Right cardiac atrium (tissue), 5 donors: ENCODE results near the gene SLIT3. TPM values are rescaled to one million over a fixed set of nuclear protein-coding genes. Genes with fewer than 3 reads are reported as not detected.
A peak's percentile ranks its signal among the peaks of the same experiment; 100 is the strongest.
"Not testable (repeated sequence)": the region's sequence is repeated elsewhere in the genome, so short reads cannot be mapped to it uniquely, and the experiment has no call there.

Experiments
- ATAC-seq, 2 donors: fragments of 200-7000 bp; cut with Tn5 transposase; one replicate each; pipeline versions ENCODE4 v1.8.0 to v1.9.1; 2020; ENCODE audit warnings: moderate library complexity in 2 of 2, mild to moderate bottlenecking in 1 of 2
- DNase-seq, 3 donors: peaks; one replicate each; pipeline ENCODE4 v3.0.0-alpha.2; 2020
- H3K27ac ChIP-seq: one replicate; pipeline ENCODE4 v1.5.1; 2013; ENCODE audit warnings: mild to moderate bottlenecking, low read length, control low read depth, moderate library complexity
- H3K27me3 ChIP-seq: one replicate; pipeline ENCODE4 v1.6.1; 2013; ENCODE audit not compliant: control insufficient read depth, insufficient read depth
- H3K4me1 ChIP-seq: one replicate; pipeline ENCODE4 v1.6.1; 2013; ENCODE audit warnings: low read length; ENCODE audit not compliant: control insufficient read depth, insufficient read depth
- H3K4me3 ChIP-seq: one replicate; pipeline ENCODE4 v1.5.1; 2013; ENCODE audit warnings: low read length, control low read depth
- H3K9me3 ChIP-seq: one replicate; pipeline ENCODE4 v1.6.1; 2013; ENCODE audit warnings: low read length; ENCODE audit not compliant: control insufficient read depth
- WGBS: extraction: QIAGEN DNeasy Blood & Tissue Kit; methylation state at CpG from one replicate; pipeline ENCODE4 v1.1.7; 2013; 5-methylcytosine and 5-hydroxymethylcytosine counted together
- intact Hi-C, 4 donors: fragments of 100-400 bp; cut with DNase I; formaldehyde crosslinking; loops; one replicate each; pipeline versions ENCODE4 v1.11.0 to v1.14.0; 2022 to 2023
- polyA plus RNA-seq: library from polyadenylated mRNA; stranded (reverse); fragments of 200-250 nt; gene quantifications from one replicate; pipeline ENCODE4 v1.2.3, GENCODE V29; 2013
- total RNA-seq, 4 donors: library from RNA; stranded (reverse); fragmentation: NEBNext Ultra II Directional; extraction: Animal tissue kit (Norgen Biotek cat#: 25700); gene quantifications; one replicate each; pipeline ENCODE4 v1.2.1, GENCODE V29; 2021
- donor health status: healthy with polysubstance abuse.
- donor health status: DM: no; HTN: yes; CAD: no.
- donor health status: DM: no; HTN: no; CAD: no.
- donor health status: DM: no; HTN: yes; CAD: no; lungs with severe emphysema.
- donor health status: DM: yes; HTN: yes; CAD: no.

The SLIT3 gene
- total and polyA plus RNA-seq, 5 donors: 32.9 to 188 (median 109) TPM

GRCh38 chr5:169148138-169148740 lies 152.7 kb downstream of the SLIT3 start:
- Histone ChIP-seq H3K9me3 (no peaks in the 10 kb centered on the region), H3K27ac (no peak overlapping the region), H3K4me3 (no peak overlapping the region), H3K27me3 (no peaks in the 10 kb centered on the region), H3K4me1 (peaks cover 1% of the 10 kb centered on the region)
- 70% methylated on average over 10 of the region's 10 CpGs for WGBS
- DNase-seq (no peak), ATAC-seq (no peak)
- intact Hi-C loops: no loop called here

GRCh38 chr5:169147534-169147933 lies 153.4 kb downstream of the SLIT3 start:
- H3K27ac ChIP-seq: no peak overlapping the region
- H3K27me3 ChIP-seq: no peaks in the 10 kb centered on the region
- no peaks in the 10 kb centered on the region for H3K9me3 ChIP-seq
- no peak overlapping the region for H3K4me3 ChIP-seq
- WGBS: 67% methylated on average over 4 of the region's 4 CpGs
- no peak for DNase-seq
- H3K4me1 ChIP-seq: no peaks in the 10 kb centered on the region
- peak in 1 of 2 donors; percentile 44 for ATAC-seq
- intact Hi-C loops: no loop called here

- H3K27ac ChIP-seq: no peak overlapping the region
- peak in 1 of 2 donors; percentile 54 for ATAC-seq
- H3K4me1 ChIP-seq: no peaks in the 10 kb centered on the region
- WGBS: 63% methylated on average over 8 of the region's 8 CpGs
- no peaks in the 10 kb centered on the region for H3K9me3 ChIP-seq
- H3K27me3 ChIP-seq: no peaks in the 10 kb centered on the region
- intact Hi-C loops: no loop called here
- DNase-seq: peak in 1 of 3 donors; percentile 49
- no peak overlapping the region for H3K4me3 ChIP-seq
These were observed 154.8 kb downstream of the SLIT3 start for GRCh38 chr5:169146158-169146557.

GRCh38 chr5:169142264-169142970 lies 158.5 kb downstream of the SLIT3 start:
- 40% methylated on average over 3 of the region's 3 CpGs for WGBS
- ATAC-seq: peak; percentile 64 to 78
- intact Hi-C loops: no loop called here

GRCh38 chr5:169140215-169140614 lies 160.7 kb downstream of the SLIT3 start:
- ATAC-seq, intact Hi-C loops, DNase-seq, H3K27me3 ChIP-seq, H3K4me3 ChIP-seq, H3K4me1 ChIP-seq, H3K27ac ChIP-seq, H3K9me3 ChIP-seq: not testable (repeated sequence)
- 92% methylated on average over 9 of the region's 9 CpGs for WGBS

More at GRCh38 chr5:169142264-169142970, 158.5 kb downstream of the SLIT3 start:
- H3K27ac ChIP-seq: no peak overlapping the region
- no peaks in the 10 kb centered on the region for H3K27me3 ChIP-seq
- no peaks in the 10 kb centered on the region for H3K9me3 ChIP-seq
- peaks cover 3% of the 10 kb centered on the region for H3K4me1 ChIP-seq
- H3K4me3 ChIP-seq: no peak overlapping the region
- peak; percentile 36 to 83 (median 72) for DNase-seq

- Histone ChIP-seq H3K4me1 (peaks cover 3% of the 10 kb centered on the region), H3K4me3 (no peak overlapping the region), H3K27me3 (no peaks in the 10 kb centered on the region), H3K9me3 (no peaks in the 10 kb centered on the region), H3K27ac (no peak overlapping the region)
- peak; percentile 40 to 81 (median 73) for DNase-seq
- peak in 1 of 2 donors; percentile 58 for ATAC-seq
- intact Hi-C loops: no loop called here
- 30% methylated on average over 6 of the region's 6 CpGs for WGBS
These were observed 161.4 kb downstream of the SLIT3 start for GRCh38 chr5:169139480-169140050.

GRCh38 chr5:169133531-169133930 lies 167.4 kb downstream of the SLIT3 start:
- intact Hi-C loops: no loop called here

GRCh38 chr5:169132302-169132660 lies 168.7 kb downstream of the SLIT3 start:
- Histone ChIP-seq H3K27ac (no peak overlapping the region), H3K27me3 (no peaks in the 10 kb centered on the region), H3K4me1 (no peaks in the 10 kb centered on the region), H3K4me3 (no peak overlapping the region), H3K9me3 (no peaks in the 10 kb centered on the region)
- WGBS: 39% methylated on average over 1 of the region's 1 CpG
- intact Hi-C loops: no loop called here
- ATAC-seq: no peak
- DNase-seq: no peak

More at GRCh38 chr5:169133531-169133930, 167.4 kb downstream of the SLIT3 start:
- Histone ChIP-seq H3K4me1 (no peaks in the 10 kb centered on the region), H3K4me3 (no peak overlapping the region), H3K27ac (no peak overlapping the region), H3K27me3 (no peaks in the 10 kb centered on the region), H3K9me3 (no peaks in the 10 kb centered on the region)
- WGBS: 64% methylated on average over 3 of the region's 3 CpGs
- no peak for DNase-seq
- ATAC-seq: no peak

GRCh38 chr5:169131616-169132301 lies 169.2 kb downstream of the SLIT3 start:
- 31% methylated on average over 4 of the region's 4 CpGs for WGBS
- no peaks in the 10 kb centered on the region for H3K27me3 ChIP-seq
- intact Hi-C loops: no loop called here
- DNase-seq (no peak), ATAC-seq (no peak)
- H3K4me3 ChIP-seq: no peak overlapping the region
- H3K4me1 ChIP-seq: no peaks in the 10 kb centered on the region
- no peaks in the 10 kb centered on the region for H3K9me3 ChIP-seq
- no peak overlapping the region for H3K27ac ChIP-seq

- no peaks in the 10 kb centered on the region for H3K27me3 ChIP-seq
- ATAC-seq: peak; percentile 45 to 54
- no peak overlapping the region for H3K27ac ChIP-seq
- H3K9me3 ChIP-seq: no peaks in the 10 kb centered on the region
- intact Hi-C loops: no loop called here
- no peaks in the 10 kb centered on the region for H3K4me1 ChIP-seq
- WGBS: 80% methylated on average over 9 of the region's 9 CpGs
- no peak for DNase-seq
- H3K4me3 ChIP-seq: no peak overlapping the region
These were observed 172.3 kb downstream of the SLIT3 start for GRCh38 chr5:169128679-169129078.

- no peaks in the 10 kb centered on the region for H3K27me3 ChIP-seq
- 49% methylated on average over 4 of the region's 4 CpGs for WGBS
These were observed 173.5 kb downstream of the SLIT3 start for GRCh38 chr5:169127431-169127830.

More at GRCh38 chr5:169127431-169127830, 173.5 kb downstream of the SLIT3 start:
- ATAC-seq (no peak), DNase-seq (no peak)
- H3K9me3 ChIP-seq: no peaks in the 10 kb centered on the region
- no peak overlapping the region for H3K4me3 ChIP-seq
- no peaks in the 10 kb centered on the region for H3K4me1 ChIP-seq
- intact Hi-C loops: no loop called here
- H3K27ac ChIP-seq: no peak overlapping the region
